Measurements from ENCODE around the gene OTUD3. TPM values are rescaled to one million over a fixed set of nuclear protein-coding genes. Genes with fewer than 3 reads are reported as not detected.

OTUD3 gene
- total RNA-seq, 2 donors from 2014 or later = 3.9 to 7.1 TPM

DNA sequence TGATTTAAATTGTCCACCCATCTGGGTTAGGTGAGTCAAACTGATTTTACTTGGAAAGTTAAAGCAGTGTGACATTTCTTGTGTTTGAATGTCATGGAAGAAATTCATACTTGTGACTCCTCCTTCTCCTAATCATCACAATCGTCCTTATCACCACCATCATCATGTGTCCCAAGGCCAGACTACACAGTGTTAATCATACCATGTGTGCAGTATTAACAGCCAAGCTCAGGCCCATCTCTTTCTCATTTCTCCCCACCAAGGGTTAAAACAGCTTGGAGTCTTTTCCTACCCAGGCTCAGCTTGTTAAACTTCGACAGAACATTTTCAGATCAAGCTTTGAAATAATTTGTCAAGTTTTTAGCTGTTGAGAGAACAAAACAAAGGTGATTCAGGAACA, 63.7 kb downstream of the OTUD3 start:
- no peak overlapping the region for H3K27ac ChIP-seq
- no peak for ATAC-seq (ENCODE audit: insufficient number of reproducible peaks, low FRiP score, low read depth)
- H3K36me3 ChIP-seq = no peaks in the 10 kb centered on the region

DNA sequence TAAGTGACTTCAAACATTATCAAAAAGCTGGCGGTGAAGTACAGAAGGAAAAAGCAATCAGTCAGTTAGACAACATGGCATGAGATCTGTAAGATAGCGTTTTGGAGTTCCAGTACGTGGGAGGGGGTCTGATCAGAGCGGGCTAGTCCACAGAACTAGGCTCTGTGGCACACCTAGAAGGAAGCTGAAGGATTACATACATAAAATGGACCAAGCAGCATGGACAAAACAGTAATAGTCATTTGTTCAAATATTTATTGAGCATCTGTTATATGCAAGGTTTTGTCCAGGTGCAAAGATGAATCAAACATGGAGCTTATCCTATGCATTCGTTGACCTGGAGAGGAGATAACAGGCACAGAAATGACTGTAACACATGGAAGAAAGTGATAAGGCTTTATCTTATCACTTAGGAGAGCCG, 64.1 kb downstream of the OTUD3 start:
- TF ChIP-seq, protein P1, sequence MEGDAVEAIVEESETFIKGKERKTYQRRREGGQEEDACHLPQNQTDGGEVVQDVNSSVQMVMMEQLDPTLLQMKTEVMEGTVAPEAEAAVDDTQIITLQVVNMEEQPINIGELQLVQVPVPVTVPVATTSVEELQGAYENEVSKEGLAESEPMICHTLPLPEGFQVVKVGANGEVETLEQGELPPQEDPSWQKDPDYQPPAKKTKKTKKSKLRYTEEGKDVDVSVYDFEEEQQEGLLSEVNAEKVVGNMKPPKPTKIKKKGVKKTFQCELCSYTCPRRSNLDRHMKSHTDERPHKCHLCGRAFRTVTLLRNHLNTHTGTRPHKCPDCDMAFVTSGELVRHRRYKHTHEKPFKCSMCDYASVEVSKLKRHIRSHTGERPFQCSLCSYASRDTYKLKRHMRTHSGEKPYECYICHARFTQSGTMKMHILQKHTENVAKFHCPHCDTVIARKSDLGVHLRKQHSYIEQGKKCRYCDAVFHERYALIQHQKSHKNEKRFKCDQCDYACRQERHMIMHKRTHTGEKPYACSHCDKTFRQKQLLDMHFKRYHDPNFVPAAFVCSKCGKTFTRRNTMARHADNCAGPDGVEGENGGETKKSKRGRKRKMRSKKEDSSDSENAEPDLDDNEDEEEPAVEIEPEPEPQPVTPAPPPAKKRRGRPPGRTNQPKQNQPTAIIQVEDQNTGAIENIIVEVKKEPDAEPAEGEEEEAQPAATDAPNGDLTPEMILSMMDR (IDR thresholded peaks at IDR 0.05) = no peak
- ATAC-seq (ENCODE audit: insufficient number of reproducible peaks, low FRiP score, low read depth) = no peak
- Histone ChIP-seq H3K27ac (no peak overlapping the region), H3K4me1 (ENCODE audit: control insufficient read depth in 1 of 2, low read depth in 2 of 2) (no peaks in the 10 kb centered on the region), H3K27me3 (replicated peaks; ENCODE audit: insufficient read depth) (no peaks in the 10 kb centered on the region), H3K9me3 (no peaks in the 10 kb centered on the region), H3K36me3 (no peaks in the 10 kb centered on the region), H3K4me3 (no peak overlapping the region)
- DNase-seq (ENCODE audit: low spot score) = no peak

More for the DNA sequence above, 63.7 kb downstream of the OTUD3 start:
- Histone ChIP-seq H3K27me3 (replicated peaks; ENCODE audit: insufficient read depth) (no peaks in the 10 kb centered on the region), H3K4me1 (ENCODE audit: control insufficient read depth in 1 of 2, low read depth in 2 of 2) (no peaks in the 10 kb centered on the region), H3K9me3 (no peaks in the 10 kb centered on the region), H3K4me3 (no peak overlapping the region)
- TF ChIP-seq, protein P1 (IDR thresholded peaks at IDR 0.05) = no peak
- no peak for DNase-seq (ENCODE audit: low spot score)

DNA sequence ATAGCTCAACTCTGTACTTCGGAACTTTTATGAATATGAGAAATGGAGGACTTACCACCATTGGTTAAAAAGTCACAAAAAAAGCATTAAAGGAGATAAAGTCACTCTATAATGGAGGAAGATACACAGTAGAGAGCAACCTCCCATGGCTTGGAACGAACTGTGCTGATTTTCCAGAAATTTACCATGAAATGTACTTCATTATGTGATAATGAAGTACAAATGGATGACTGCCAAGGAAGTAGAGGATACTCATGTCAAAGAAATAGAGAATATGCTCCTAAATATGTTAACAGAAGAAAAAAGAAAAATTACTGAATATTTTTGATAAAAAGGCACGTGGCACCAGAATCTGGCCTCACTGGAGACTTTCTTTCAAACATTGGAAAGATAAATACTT, 64.8 kb downstream of the OTUD3 start:
- Histone ChIP-seq H3K9me3 (no peaks in the 10 kb centered on the region), H3K27ac (no peak overlapping the region), H3K27me3 (replicated peaks; ENCODE audit: insufficient read depth) (no peaks in the 10 kb centered on the region), H3K36me3 (no peaks in the 10 kb centered on the region), H3K4me3 (no peak overlapping the region), H3K4me1 (ENCODE audit: control insufficient read depth in 1 of 2, low read depth in 2 of 2) (no peaks in the 10 kb centered on the region)
- TF ChIP-seq, protein P1 (IDR thresholded peaks at IDR 0.05) = no peak
- no peak for DNase-seq (ENCODE audit: low spot score)
- no peak for ATAC-seq (ENCODE audit: insufficient number of reproducible peaks, low FRiP score, low read depth)

DNA sequence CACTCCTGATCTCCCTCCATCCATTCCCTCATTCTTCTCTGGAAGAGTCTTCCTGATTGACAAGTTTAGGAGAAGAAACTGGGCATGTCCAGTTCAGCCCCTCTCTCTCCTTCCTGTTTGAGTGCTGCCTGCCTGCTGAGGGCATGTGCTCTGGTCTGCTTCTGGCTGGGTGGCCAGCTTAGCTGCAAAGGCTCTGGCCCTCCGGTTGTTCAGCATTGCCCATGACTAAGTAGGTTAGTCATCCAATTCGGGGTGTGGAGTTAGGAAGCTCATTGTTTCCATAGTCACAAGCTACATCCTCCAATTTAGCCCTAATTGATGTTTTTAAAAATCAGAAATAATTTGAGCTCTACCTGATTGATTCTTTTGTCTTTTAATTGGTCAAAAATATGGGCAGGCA, 66.8 kb downstream of the OTUD3 start:
- Histone ChIP-seq H3K27ac (no peak overlapping the region), H3K9me3 (no peaks in the 10 kb centered on the region), H3K36me3 (no peaks in the 10 kb centered on the region), H3K4me3 (no peak overlapping the region), H3K4me1 (ENCODE audit: control insufficient read depth in 1 of 2, low read depth in 2 of 2) (no peaks in the 10 kb centered on the region), H3K27me3 (replicated peaks; ENCODE audit: insufficient read depth) (no peaks in the 10 kb centered on the region)
- no peak for DNase-seq (ENCODE audit: low spot score)
- TF ChIP-seq, protein P1 (IDR thresholded peaks at IDR 0.05) = no peak
- ATAC-seq (ENCODE audit: insufficient number of reproducible peaks, low FRiP score, low read depth) = no peak

DNA sequence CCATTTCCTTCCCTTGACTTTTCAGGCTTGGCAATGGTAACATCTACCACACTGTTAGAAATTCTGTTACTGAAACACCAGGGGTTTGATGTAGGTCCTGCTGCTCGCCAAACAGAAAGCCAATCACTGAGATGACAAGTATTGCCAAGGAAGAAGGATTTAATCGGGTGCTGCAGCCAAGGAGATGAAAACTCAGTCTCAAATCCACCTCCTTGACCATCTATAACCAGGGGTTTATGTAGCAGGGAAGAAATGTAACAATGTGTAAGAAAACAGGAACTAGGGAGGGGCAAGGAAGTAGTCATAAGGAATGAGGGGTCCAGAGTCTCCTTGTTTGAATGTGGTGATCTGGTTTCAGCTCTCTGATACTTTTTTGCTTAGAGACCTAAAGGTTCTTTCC, 71.9 kb downstream of the OTUD3 start:
- no peak overlapping the region for H3K27ac ChIP-seq
- TF ChIP-seq, protein P1 (IDR thresholded peaks at IDR 0.05) = no peak
- H3K27me3 ChIP-seq (replicated peaks; ENCODE audit: insufficient read depth) = no peaks in the 10 kb centered on the region
- no peaks in the 10 kb centered on the region for H3K4me1 ChIP-seq (ENCODE audit: control insufficient read depth in 1 of 2, low read depth in 2 of 2)
- DNase-seq (ENCODE audit: low spot score) (no peak), ATAC-seq (ENCODE audit: insufficient number of reproducible peaks, low FRiP score, low read depth) (no peak)
- H3K9me3 ChIP-seq = no peaks in the 10 kb centered on the region
- no peaks in the 10 kb centered on the region for H3K36me3 ChIP-seq
- no peak overlapping the region for H3K4me3 ChIP-seq
